ENCODE measurements around the gene OPN1SW.

Gene OPN1SW

GRCh38 chr7:128731184-128731583, 44.4 kb downstream of the OPN1SW start:
- DNase-seq, result no peak

- no peak for DNase-seq
These were observed 46.1 kb downstream of the OPN1SW start for GRCh38 chr7:128729494-128729893.

DNA sequence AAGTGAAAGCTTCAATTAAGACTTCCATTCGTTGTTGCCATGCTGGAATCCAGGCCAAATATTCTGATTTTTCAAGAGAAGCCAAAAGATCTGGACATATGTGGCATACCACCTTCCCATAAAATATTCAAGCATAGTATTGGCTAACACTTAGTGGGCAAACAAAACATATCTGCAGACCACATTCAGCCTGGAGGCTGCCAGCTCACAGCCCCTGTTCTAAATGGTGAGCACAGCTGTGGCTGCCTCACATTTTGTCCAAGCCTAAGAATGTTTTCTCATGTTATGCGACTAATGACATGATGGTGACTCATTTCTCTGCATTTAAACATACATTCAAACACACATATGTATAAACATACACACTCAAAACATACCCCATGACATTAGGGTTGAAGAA, 47.0 kb downstream of the OPN1SW start:
- DNase-seq, result no peak

DNA sequence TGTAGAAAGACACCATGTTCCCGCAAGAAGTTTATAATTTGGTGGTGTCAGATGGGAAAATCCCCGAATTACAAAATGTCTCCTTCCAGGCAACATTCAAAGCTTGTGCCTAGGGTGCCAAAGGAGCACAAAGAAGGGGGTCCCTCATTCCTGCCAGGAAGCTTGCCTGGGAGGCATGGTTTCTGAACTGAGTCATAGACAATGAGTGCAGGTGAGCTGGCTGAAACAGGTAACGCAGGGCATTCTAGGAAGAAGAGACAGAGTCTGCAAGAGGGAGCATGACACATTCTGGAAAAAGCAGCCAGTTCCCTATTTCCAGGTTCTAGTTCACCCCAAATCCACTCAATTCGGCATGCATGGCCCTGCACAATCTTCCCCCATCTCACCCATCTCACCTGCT, 48.4 kb downstream of the OPN1SW start:
- no peak for DNase-seq

GRCh38 chr7:128726737-128727072, 48.9 kb downstream of the OPN1SW start:
- DNase-seq, result no peak

GRCh38 chr7:128726059-128726736, 49.4 kb downstream of the OPN1SW start:
- no peak for DNase-seq

- no peak for DNase-seq
These were observed 50.1 kb downstream of the OPN1SW start for GRCh38 chr7:128725531-128725930.

- no peak for DNase-seq
These were observed 50.9 kb downstream of the OPN1SW start for GRCh38 chr7:128724743-128725142.

Measured in right forelimb (tissue), 1 donor.